Measurements from ENCODE around the gene TRIM15.
"Not testable (repeated sequence)": the region's sequence is repeated elsewhere in the genome, so short reads cannot be mapped to it uniquely, and the experiment has no call there.

The TRIM15 gene

GRCh38 chr6:30163918-30164654 lies 740 bp downstream of the TRIM15 start:
- no peak for DNase-seq

- no peak for DNase-seq
Observed at GRCh38 chr6:30164714-30165113, 1.4 kb downstream of the TRIM15 start.

GRCh38 chr6:30165238-30165637 lies 1.9 kb downstream of the TRIM15 start:
- DNase-seq, result not testable (repeated sequence)

- DNase-seq, result no peak
Observed at GRCh38 chr6:30167101-30167500, 3.8 kb downstream of the TRIM15 start.

GRCh38 chr6:30168741-30169140 lies 5.4 kb downstream of the TRIM15 start:
- DNase-seq, result no peak

- no peak for DNase-seq
Observed at GRCh38 chr6:30169658-30170614, 6.6 kb downstream of the TRIM15 start.

GRCh38 chr6:30171677-30172471 lies 8.5 kb downstream of the TRIM15 start:
- no peak for DNase-seq

- DNase-seq, result no peak
Observed at GRCh38 chr6:30172681-30173080, 9.3 kb downstream of the TRIM15 start.

GRCh38 chr6:30175765-30176164 lies 12.4 kb downstream of the TRIM15 start:
- DNase-seq, result no peak

GRCh38 chr6:30178837-30179236 lies 15.5 kb downstream of the TRIM15 start:
- no peak for DNase-seq

- no peak for DNase-seq
Observed at GRCh38 chr6:30180145-30180544, 16.8 kb downstream of the TRIM15 start.

GRCh38 chr6:30184417-30185031 lies 21.2 kb downstream of the TRIM15 start:
- no peak for DNase-seq

- DNase-seq, result no peak
Observed at GRCh38 chr6:30185846-30186484, 22.6 kb downstream of the TRIM15 start.

GRCh38 chr6:30188541-30188940 lies 25.2 kb downstream of the TRIM15 start:
- no peak for DNase-seq

- no peak for DNase-seq
Observed at GRCh38 chr6:30192076-30192475, 28.7 kb downstream of the TRIM15 start.

- DNase-seq, result no peak
Observed at GRCh38 chr6:30194797-30195690, 31.7 kb downstream of the TRIM15 start.

GRCh38 chr6:30195951-30196350 lies 32.6 kb downstream of the TRIM15 start:
- no peak for DNase-seq

- DNase-seq, result no peak
Observed at GRCh38 chr6:30196376-30196775, 33.0 kb downstream of the TRIM15 start.

GRCh38 chr6:30198166-30199084 lies 35.1 kb downstream of the TRIM15 start:
- no peak for DNase-seq
